GM12878 (cell line): ENCODE measurements around the gene CNOT2. TPM values are rescaled to one million over a fixed set of nuclear protein-coding genes. Genes with fewer than 3 reads are reported as not detected.

Experiments
- ATAC-seq: fragments of 200-7000 bp; cut with Tn5 transposase; 3 replicates; pipeline ENCODE4 v1.9.1; 2020; ENCODE audit warnings: mild to moderate bottlenecking, moderate library complexity
- BruUV-seq: library from RNA; stranded (reverse); fragments of 400-500 nt; replicated peaks from 2 replicates; lab custom pipeline; 2021; lab: Mats Ljungman, UMichigan
- CTCF ChIA-PET: fragments of 300-600 bp; sonication (Branson Sonifier 250); formaldehyde crosslinking; extraction: SDS; loops from one replicate; lab custom pipeline; 2021; ENCODE audit warnings: inconsistent platforms; lab: Yijun Ruan, JAX
- POLR2A ChIA-PET: fragments of 350-600 bp; formaldehyde crosslinking; extraction: SDS; loops from one replicate; lab custom pipeline; 2021; ENCODE audit warnings: inconsistent platforms; lab: Charles Lee
- RAD21 ChIA-PET: fragments of 300-600 bp; sonication (Branson Sonifier 250); formaldehyde crosslinking; loops from one replicate; lab custom pipeline; 2023; ENCODE audit warnings: antibody characterized with exemption; ENCODE audit not compliant: unreplicated experiment; lab: Charles Lee
- SMC1A ChIA-PET: fragments of 300-600 bp; sonication (Branson Sonifier 250); formaldehyde crosslinking; loops from one replicate; lab custom pipeline; 2023; ENCODE audit not compliant: unreplicated experiment, uncharacterized antibody; lab: Charles Lee
- DNase-seq: peaks from one replicate; pipeline ENCODE4 v3.0.0-alpha.2; 2011; ENCODE audit warnings: low read depth, low spot score
- FAIRE-seq: peaks from 3 replicates; lab custom pipeline; 2011; peaks lifted over from hg19 to GRCh38; lab: Jason Lieb, UNC
- H2AFZ ChIP-seq: 2 replicates; pipeline ENCODE4 v1.6.0; 2011; ENCODE audit warnings: low read depth, low read length, control low read depth; ENCODE audit not compliant: control insufficient read depth
- H3K27ac ChIP-seq: 2 replicates; pipeline ENCODE4 v1.5.1; 2011; ENCODE audit warnings: control low read depth; ENCODE audit not compliant: control insufficient read depth, insufficient read depth
- H3K27me3 ChIP-seq, 2 experiments: replicated peaks in 1 of 2; 2 replicates each; pipeline versions ENCODE4 v1.6.0 to v1.6.1; 2011; ENCODE audit warnings: low read length in 1 of 2; ENCODE audit not compliant: control insufficient read depth in 2 of 2, insufficient read depth in 2 of 2
- H3K36me3 ChIP-seq, 2 experiments: 2 replicates each; pipeline ENCODE4 v1.5.1; 2011; ENCODE audit warnings: low read length in 1 of 2; ENCODE audit not compliant: control insufficient read depth in 2 of 2, insufficient read depth in 2 of 2
- H3K4me1 ChIP-seq: 2 replicates; pipeline ENCODE4 v1.6.1; 2011; ENCODE audit warnings: mild to moderate bottlenecking, low read length, moderate library complexity, mixed read lengths; ENCODE audit not compliant: control insufficient read depth, insufficient read depth
- H3K4me2 ChIP-seq: 2 replicates; pipeline ENCODE4 v1.6.0; 2011; ENCODE audit warnings: control low read depth; ENCODE audit not compliant: control insufficient read depth, insufficient read depth
- H3K4me3 ChIP-seq: fragments of 200-600 bp; sonication (generic); 2 replicates; pipeline ENCODE4 v1.5.1; 2016
- H3K79me2 ChIP-seq: 2 replicates; pipeline ENCODE4 v1.6.0; 2011; ENCODE audit warnings: low read length; ENCODE audit not compliant: control insufficient read depth, insufficient read depth
- H3K9ac ChIP-seq: 2 replicates; pipeline ENCODE4 v1.8.0; 2011; ENCODE audit warnings: low read length, control low read depth, mixed read lengths; ENCODE audit not compliant: control insufficient read depth, insufficient read depth
- H3K9me3 ChIP-seq: replicated peaks from 3 replicates; pipeline ENCODE4 v1.5.1; 2011; ENCODE audit warnings: mild to moderate bottlenecking, low read length; ENCODE audit not compliant: control insufficient read depth, insufficient read depth
- H4K20me1 ChIP-seq: 2 replicates; pipeline ENCODE4 v1.6.0; 2011; ENCODE audit not compliant: control insufficient read depth, insufficient read depth
- CBFB ChIP-seq: IDR thresholded peaks from 2 replicates; pipeline ENCODE4 v1.6.1; 2016; ENCODE audit warnings: antibody characterized with exemption, low read depth
- EED ChIP-seq: sonication (generic); IDR thresholded peaks from 2 replicates; pipeline ENCODE4 v1.6.1; 2016; ENCODE audit warnings: antibody characterized with exemption, low read depth
- JUNB ChIP-seq: IDR thresholded peaks from 2 replicates; pipeline ENCODE4 v1.6.1; 2016; ENCODE audit warnings: antibody characterized with exemption, mild to moderate bottlenecking
- JUND ChIP-seq: IDR thresholded peaks from 2 replicates; pipeline ENCODE4 v1.6.1; 2012; ENCODE audit warnings: low read depth, mild to moderate bottlenecking, low read length, improper control_type of control experiment, moderate library complexity
- MTA2 ChIP-seq: fragments of 450-650 bp; IDR thresholded peaks from 2 replicates; pipeline ENCODE4 v1.6.1; 2016; ENCODE audit warnings: low read depth, mild to moderate bottlenecking, moderate library complexity
- MYC ChIP-seq: IDR thresholded peaks from 2 replicates; pipeline ENCODE4 v1.6.1; 2011; ENCODE audit warnings: mild to moderate bottlenecking, low read length, moderate library complexity, inconsistent platforms; ENCODE audit not compliant: insufficient read depth, insufficient replicate concordance, insufficient read length, severe bottlenecking
- NFYA ChIP-seq: IDR thresholded peaks from 2 replicates; pipeline ENCODE4 v1.6.1; 2011; ENCODE audit warnings: low read depth, mild to moderate bottlenecking, low read length, improper control_type of control experiment, borderline replicate concordance
- PAX8 ChIP-seq: fragments of 450-650 bp; IDR thresholded peaks from 2 replicates; pipeline ENCODE4 v1.6.1; 2017; ENCODE audit warnings: mild to moderate bottlenecking, moderate library complexity
- RB1 ChIP-seq: fragments of 450-650 bp; formaldehyde crosslinking; IDR thresholded peaks from 2 replicates; pipeline ENCODE4 v1.6.1; 2017; ENCODE audit warnings: mild to moderate bottlenecking, borderline replicate concordance
- RUNX3 ChIP-seq: IDR thresholded peaks from 2 replicates; pipeline ENCODE4 v1.6.1; 2012; ENCODE audit warnings: low read length, inconsistent platforms
- SREBF2 ChIP-seq: IDR thresholded peaks from 2 replicates; pipeline ENCODE4 v1.6.1; 2012; ENCODE audit warnings: mild to moderate bottlenecking, low read length
- TBL1XR1 ChIP-seq: IDR thresholded peaks from 2 replicates; pipeline ENCODE4 v1.6.1; 2012; ENCODE audit warnings: low read depth, low read length, improper control_type of control experiment
- YY1 ChIP-seq: IDR thresholded peaks from 2 replicates; pipeline ENCODE4 v1.6.1; 2011; ENCODE audit warnings: low read depth, mild to moderate bottlenecking, low read length
- ZNF217 ChIP-seq: fragments of 450-650 bp; IDR thresholded peaks from 2 replicates; pipeline ENCODE4 v1.6.1; 2017; ENCODE audit warnings: antibody characterized with exemption, mild to moderate bottlenecking
- ZNF687 ChIP-seq: fragments of 450-650 bp; IDR thresholded peaks from 2 replicates; pipeline ENCODE4 v1.6.1; 2017; ENCODE audit warnings: mild to moderate bottlenecking, moderate library complexity
- WGBS: methylation state at CpG from one replicate; pipeline ENCODE4 v1.1.6; 2016; ENCODE audit warnings: low lambda C conversion rate; ENCODE audit not compliant: insufficient replicate concordance, insufficient coverage; ENCODE audit errors: missing lambda C conversion rate; 5-methylcytosine and 5-hydroxymethylcytosine counted together
- in situ Hi-C: fragments of 300-500 bp; cut with MboI; formaldehyde crosslinking; loops from 9 replicates; pipeline ENCODE4 v1.14.3; 2018; ENCODE audit warnings: mixed read lengths
- intact Hi-C: fragments of 100-400 bp; cut with micrococcal nuclease; formaldehyde crosslinking; loops from one replicate; pipeline ENCODE4 v1.14.2; 2022; ENCODE audit not compliant: unreplicated experiment
- polyA plus RNA-seq, 11 experiments: library from polyadenylated mRNA; depleted of rRNA in 4 of 11; unstranded in 6 of 11; stranded (reverse) in 5 of 11; fragments of >200 nt; fragmentation: Nextera tagmentation in 4 of 11; fragmentation: Illumina TruSeq in 1 of 11; extraction: Ambion mirVana in 4 of 11; extraction: Trizol in 1 of 11; gene quantifications; 1 replicate in 1 of 11; 2 replicates in 10 of 11; pipeline versions ENCODE4 v1.2.1 to v1.2.3, GENCODE V29; 2011 to 2016; ENCODE audit warnings: inconsistent platforms in 2 of 11, missing spikeins in 2 of 11, low read depth in 1 of 11
- total RNA-seq, 4 experiments: library from RNA; depleted of rRNA in 3 of 4; stranded (reverse); fragments of >200 nt in 3 of 4; fragmentation: Illumina TruSeq in 1 of 4; extraction: Trizol in 1 of 4; gene quantifications; 2 replicates each; pipeline versions ENCODE4 v1.2.1 to v1.2.3, GENCODE V29; 2013 to 2021
- TF ChIP-seq, protein P1 (sequence below): fragments of 450-650 bp; IDR thresholded peaks from 2 replicates; pipeline ENCODE4 v1.6.1; 2017; ENCODE audit warnings: mild to moderate bottlenecking
- TF ChIP-seq, protein P2 (sequence below): fragments of 450-650 bp; IDR thresholded peaks from 2 replicates; pipeline ENCODE4 v1.6.1; 2017; ENCODE audit warnings: antibody characterized with exemption, mild to moderate bottlenecking, moderate library complexity

CNOT2 gene
- total and polyA plus RNA-seq, 10 of the 15 experiments (the other 5 are each of a cell fraction or from before 2014, with no cell fraction given) = 37.9 to 127 (median 82.4) TPM

DNA sequence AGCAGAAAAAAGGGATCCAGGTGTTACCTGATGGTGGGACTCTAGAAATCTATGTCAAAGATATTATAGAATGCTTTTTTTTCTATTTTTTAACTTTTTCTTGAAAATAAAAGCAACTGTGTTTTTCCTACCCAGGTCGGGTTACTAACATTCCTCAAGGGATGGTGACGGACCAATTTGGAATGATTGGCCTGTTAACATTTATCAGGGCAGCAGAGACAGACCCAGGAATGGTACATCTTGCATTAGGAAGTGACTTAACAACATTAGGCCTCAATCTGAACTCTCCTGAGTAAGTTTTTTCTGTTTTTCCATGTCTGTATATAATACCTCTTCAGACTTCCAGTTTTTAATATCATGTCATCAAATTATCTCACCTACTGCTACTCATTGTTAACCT lies 95.3 kb downstream of the CNOT2 start (continued):
- TF ChIP-seq NFYA (no peak), TBL1XR1 (no peak), ZNF687 (no peak)

- DNase-seq (no peak), ATAC-seq (no peak), FAIRE-seq (no peak)
- Histone ChIP-seq H3K4me3 (no peak overlapping the region), H3K36me3 (peaks cover 0 to 13% of the 10 kb centered on the region in 2 experiments; a peak in 1 of 4 replicates), H3K4me1 (no peaks in the 10 kb centered on the region), H3K27me3 (no peaks in the 10 kb centered on the region), H3K9me3 (no peaks in the 10 kb centered on the region), H3K4me2 (no peak overlapping the region), H3K9ac (no peak overlapping the region), H3K27ac (no peak overlapping the region), H2AFZ (no peak overlapping the region), H3K79me2 (no peaks in the 10 kb centered on the region), H4K20me1 (no peaks in the 10 kb centered on the region)
- SMC1A ChIA-PET = interaction anchor here (1.2 kb wide), 1 partner anchor 226 kb away, joined by 3 read pairs; no protein-coding TSS in a partner anchor
- CTCF ChIA-PET = no interaction called here
- POLR2A ChIA-PET = no interaction called here
- RAD21 ChIA-PET = no interaction called here
- intact Hi-C loops = no loop called here
- no TSS peak for BruUV-seq
- WGBS = 95% methylated on average over 2 of the region's 2 CpGs
- in situ Hi-C loops = no loop called here
- TF ChIP-seq, protein P1, sequence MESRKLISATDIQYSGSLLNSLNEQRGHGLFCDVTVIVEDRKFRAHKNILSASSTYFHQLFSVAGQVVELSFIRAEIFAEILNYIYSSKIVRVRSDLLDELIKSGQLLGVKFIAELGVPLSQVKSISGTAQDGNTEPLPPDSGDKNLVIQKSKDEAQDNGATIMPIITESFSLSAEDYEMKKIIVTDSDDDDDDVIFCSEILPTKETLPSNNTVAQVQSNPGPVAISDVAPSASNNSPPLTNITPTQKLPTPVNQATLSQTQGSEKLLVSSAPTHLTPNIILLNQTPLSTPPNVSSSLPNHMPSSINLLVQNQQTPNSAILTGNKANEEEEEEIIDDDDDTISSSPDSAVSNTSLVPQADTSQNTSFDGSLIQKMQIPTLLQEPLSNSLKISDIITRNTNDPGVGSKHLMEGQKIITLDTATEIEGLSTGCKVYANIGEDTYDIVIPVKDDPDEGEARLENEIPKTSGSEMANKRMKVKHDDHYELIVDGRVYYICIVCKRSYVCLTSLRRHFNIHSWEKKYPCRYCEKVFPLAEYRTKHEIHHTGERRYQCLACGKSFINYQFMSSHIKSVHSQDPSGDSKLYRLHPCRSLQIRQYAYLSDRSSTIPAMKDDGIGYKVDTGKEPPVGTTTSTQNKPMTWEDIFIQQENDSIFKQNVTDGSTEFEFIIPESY = no peak
- TF ChIP-seq, protein P2, sequence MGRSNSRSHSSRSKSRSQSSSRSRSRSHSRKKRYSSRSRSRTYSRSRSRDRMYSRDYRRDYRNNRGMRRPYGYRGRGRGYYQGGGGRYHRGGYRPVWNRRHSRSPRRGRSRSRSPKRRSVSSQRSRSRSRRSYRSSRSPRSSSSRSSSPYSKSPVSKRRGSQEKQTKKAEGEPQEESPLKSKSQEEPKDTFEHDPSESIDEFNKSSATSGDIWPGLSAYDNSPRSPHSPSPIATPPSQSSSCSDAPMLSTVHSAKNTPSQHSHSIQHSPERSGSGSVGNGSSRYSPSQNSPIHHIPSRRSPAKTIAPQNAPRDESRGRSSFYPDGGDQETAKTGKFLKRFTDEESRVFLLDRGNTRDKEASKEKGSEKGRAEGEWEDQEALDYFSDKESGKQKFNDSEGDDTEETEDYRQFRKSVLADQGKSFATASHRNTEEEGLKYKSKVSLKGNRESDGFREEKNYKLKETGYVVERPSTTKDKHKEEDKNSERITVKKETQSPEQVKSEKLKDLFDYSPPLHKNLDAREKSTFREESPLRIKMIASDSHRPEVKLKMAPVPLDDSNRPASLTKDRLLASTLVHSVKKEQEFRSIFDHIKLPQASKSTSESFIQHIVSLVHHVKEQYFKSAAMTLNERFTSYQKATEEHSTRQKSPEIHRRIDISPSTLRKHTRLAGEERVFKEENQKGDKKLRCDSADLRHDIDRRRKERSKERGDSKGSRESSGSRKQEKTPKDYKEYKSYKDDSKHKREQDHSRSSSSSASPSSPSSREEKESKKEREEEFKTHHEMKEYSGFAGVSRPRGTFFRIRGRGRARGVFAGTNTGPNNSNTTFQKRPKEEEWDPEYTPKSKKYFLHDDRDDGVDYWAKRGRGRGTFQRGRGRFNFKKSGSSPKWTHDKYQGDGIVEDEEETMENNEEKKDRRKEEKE = no peak
- TF ChIP-seq MYC (no peak), SREBF2 (no peak), RUNX3 (no peak), MTA2 (no peak), PAX8 (no peak), TBL1XR1 (no peak), CBFB (no peak), EED (no peak), RB1 (no peak), ZNF217 (no peak), YY1 (no peak), JUND (no peak), JUNB (no peak)
Observed at GRCh38 chr12:70351076-70351475, 107.8 kb downstream of the CNOT2 start.
